ENCODE measurements around the gene PRSS21.

DNA sequence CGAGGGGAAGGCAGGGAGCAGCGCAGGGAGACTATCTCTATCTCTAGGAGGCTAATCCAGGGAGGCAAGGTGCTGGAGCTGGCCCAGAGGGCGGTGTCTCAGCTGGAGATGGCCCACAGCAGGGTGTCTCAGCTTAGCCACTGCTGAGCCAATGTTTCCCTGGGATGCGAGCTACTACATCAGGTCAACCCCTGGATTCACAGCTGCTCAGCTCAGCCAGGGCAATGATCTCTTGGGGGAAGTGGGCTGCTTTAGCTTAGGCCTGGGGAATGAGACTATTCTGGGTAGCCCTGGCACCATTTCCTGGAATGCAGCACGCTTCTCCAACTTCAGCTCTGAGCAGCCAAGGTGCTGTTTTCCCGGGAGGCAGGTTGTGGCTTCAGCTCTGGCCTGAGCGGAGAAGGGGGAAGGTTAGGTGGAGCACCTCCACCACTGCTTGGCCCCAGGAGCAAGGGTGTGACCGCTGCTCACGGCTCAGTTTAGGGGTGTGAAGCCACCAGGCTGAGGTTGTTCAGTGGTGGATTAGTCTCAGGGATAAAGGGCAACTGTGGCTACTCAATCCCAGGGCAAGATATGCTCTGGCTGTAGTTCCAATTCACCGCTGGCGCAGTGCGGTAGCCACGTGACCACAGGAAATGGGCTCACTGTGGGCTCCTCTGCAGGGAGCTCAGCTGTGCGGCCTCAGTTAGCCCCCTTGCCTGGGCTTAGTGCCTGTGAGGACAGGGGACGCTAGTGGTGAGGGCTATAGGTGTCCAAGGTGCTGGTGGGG lies 5.2 kb upstream of the PRSS21 start:
- TF ChIP-seq ZNF24 (tag by site-specific recombination; IDR thresholded peaks at IDR 0.05): no peak
- no peak for TF ChIP-seq ZNF350 (tag by site-specific recombination; IDR thresholded peaks at IDR 0.05)
- TF ChIP-seq ZNF501 (tag by site-specific recombination; IDR thresholded peaks at IDR 0.05): no peak
- TF ChIP-seq, protein P1, sequence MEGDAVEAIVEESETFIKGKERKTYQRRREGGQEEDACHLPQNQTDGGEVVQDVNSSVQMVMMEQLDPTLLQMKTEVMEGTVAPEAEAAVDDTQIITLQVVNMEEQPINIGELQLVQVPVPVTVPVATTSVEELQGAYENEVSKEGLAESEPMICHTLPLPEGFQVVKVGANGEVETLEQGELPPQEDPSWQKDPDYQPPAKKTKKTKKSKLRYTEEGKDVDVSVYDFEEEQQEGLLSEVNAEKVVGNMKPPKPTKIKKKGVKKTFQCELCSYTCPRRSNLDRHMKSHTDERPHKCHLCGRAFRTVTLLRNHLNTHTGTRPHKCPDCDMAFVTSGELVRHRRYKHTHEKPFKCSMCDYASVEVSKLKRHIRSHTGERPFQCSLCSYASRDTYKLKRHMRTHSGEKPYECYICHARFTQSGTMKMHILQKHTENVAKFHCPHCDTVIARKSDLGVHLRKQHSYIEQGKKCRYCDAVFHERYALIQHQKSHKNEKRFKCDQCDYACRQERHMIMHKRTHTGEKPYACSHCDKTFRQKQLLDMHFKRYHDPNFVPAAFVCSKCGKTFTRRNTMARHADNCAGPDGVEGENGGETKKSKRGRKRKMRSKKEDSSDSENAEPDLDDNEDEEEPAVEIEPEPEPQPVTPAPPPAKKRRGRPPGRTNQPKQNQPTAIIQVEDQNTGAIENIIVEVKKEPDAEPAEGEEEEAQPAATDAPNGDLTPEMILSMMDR (tag by site-specific recombination; IDR thresholded peaks at IDR 0.05): no peak
- TF ChIP-seq TRIM28 (IDR thresholded peaks at IDR 0.05; ENCODE audit: borderline replicate concordance, low read length): no peak
- TF ChIP-seq YY1 (tag by site-specific recombination; IDR thresholded peaks at IDR 0.05): no peak
